HG02870 (cell line): ENCODE results near the gene ZNF324B.
"Not testable (repeated sequence)": the region's sequence is repeated elsewhere in the genome, so short reads cannot be mapped to it uniquely, and the experiment has no call there.

Source experiments
- ATAC-seq: cut with Tn5 transposase; IDR thresholded peaks from one replicate; pipeline ENCODE4 v1.9.1; 2021; ENCODE audit warnings: mild to moderate bottlenecking, moderate library complexity; ENCODE audit not compliant: unreplicated experiment

Gene ZNF324B

GRCh38 chr19:58479736-58480480 lies 28.5 kb downstream of the ZNF324B start:
- no peak for ATAC-seq

- no peak for ATAC-seq
Observed at GRCh38 chr19:58480481-58480830, 29.0 kb downstream of the ZNF324B start.

DNA sequence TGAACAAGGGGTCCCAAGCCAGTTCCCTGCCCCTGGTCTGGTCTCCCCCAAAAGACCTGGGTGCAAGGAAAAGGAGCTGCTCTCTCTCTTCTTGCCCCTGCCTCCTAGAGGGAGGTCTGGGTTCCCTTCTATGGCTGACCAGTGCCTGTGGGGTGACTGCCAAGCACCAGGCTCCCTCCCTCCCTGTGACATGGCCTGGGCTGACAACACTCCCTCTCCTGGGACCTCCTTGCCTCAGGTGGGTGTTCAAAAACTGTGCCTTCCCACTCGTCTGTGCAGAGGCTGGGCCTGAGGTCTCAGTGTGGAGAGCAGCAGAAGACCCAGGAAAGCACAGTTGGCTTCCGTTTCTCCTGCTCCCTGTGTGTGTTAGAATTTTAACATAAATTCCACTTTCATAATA lies 29.4 kb downstream of the ZNF324B start:
- no peak for ATAC-seq

- ATAC-seq: no peak
Observed at GRCh38 chr19:58482372-58482771, 30.9 kb downstream of the ZNF324B start.

GRCh38 chr19:58483776-58484175 lies 32.4 kb downstream of the ZNF324B start:
- no peak for ATAC-seq

DNA sequence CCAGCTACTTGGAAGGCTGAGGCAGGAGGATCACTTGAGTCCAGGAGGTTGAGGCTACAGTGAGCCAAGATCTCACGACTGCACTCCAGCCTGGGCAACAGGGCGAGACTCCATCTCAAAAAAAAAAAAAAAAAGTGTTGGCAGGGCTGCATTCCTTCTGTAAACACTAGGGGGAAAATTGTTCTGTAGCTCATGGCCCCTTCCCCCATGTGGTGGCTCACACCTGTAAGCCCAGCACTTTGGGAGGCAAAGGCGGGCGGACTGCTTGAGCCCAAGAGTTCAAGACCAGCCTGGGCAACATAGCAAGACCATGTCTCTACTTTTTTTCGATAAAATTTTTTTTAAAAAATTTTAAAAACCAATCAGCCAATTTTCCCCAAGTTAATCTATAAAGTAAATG lies 32.9 kb downstream of the ZNF324B start:
- not testable (repeated sequence) for ATAC-seq

DNA sequence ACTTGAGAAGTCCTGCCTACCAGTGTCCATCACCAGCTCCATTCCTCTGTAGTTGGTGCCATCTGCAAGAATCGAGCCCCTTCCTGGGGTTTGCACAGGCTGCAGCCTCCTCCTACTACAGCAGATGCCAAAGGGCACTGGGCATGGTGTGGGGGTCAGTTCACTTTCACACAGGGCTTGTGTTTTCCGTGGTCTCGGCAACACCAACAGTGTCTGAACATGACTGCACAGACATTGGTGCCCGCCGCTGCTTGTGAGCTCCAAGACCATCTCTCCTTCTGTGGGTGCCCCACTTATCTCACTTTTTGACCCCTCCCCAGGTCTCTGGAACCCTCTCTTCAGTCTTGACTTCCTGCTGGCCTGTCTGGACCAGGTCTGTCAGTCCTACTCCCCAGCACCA lies 40.0 kb downstream of the ZNF324B start:
- no peak for ATAC-seq

DNA sequence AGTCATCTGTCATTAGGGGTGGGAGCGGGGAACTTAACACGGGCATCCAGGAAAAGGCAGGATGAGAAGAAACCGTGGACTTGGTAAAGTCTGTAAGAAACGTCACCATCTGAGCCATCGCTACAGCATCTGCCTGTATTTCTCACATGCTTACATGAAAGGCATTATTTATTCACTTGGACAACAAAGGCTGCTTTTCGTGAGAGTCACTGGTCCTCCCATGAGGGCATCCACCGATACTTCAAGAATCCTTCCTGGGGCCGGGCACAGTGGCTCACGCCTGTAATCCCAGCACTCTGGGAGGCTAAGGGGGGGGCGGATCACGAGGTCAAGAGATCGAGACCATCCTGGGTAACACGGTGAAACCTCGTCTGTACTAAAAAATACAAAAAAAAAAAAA lies 40.8 kb downstream of the ZNF324B start:
- no peak for ATAC-seq

GRCh38 chr19:58497634-58498170 lies 46.3 kb downstream of the ZNF324B start:
- no peak for ATAC-seq

GRCh38 chr19:58498316-58499020 lies 47.0 kb downstream of the ZNF324B start:
- ATAC-seq: no peak

DNA sequence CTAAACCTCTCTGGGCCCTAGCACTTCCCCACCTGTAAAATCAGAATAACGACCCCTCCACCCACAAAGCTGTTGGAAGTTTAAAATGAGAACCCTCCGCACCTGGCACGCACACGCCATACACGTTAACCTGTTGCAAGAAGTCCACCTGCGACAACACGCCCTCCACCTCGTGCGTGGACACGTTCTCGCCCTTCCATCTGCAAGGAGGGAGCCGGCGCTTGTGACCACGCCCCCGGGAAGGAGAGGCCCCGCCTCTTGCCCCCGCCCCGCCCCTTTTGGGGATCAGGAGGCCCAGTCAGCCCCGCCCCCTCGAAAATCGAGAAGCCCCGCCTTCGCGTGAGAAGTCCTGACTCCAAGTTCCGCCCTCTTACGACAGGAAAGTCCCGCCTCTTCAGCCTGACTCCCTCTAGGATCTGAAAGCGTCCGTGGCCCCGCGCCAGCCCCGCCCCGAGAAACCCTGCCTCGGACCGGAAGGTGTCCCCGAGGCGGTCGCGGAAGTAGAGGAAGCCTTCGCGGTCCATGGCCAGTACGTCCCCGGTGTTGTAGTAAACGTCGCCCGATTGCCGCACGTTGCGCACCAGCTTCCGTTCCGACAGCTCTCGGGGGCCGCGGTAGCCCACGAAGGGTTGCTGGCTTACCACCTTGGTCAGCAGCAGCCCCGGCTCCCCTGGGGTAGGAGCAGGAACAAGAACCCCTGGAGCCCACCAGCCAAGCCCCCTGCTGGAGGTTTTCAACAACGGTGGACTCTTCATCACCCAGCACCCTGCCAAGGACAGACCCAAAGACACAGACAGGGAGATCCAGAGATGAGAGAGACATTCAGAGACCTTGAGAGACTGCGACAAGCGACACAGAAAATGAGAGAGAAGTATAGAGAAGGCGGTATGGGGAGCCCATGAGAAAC lies 47.9 kb downstream of the ZNF324B start:
- peak; percentile 81 for ATAC-seq

DNA sequence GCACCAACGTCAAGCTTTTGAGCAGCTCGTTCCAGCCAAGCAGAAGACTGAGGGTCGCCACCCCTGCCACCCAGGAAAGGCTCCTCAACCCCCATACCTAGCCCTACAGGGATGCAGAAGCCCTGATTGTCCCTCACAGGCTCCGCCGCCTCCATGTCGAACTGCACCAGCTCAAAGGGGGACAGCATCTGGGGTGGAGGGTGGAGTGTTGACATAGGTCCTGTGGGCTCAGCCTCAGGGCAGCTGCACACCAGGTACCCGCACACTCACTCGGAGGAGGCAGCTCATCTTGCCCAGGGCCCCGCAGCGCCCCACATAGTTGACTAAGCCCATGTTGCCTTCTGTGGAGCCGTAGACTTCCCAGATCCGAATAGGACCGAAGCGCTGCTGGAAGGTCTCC lies 48.8 kb downstream of the ZNF324B start:
- no peak for ATAC-seq
